Fibroblast of the aortic adventitia (primary cell): ENCODE data around the gene SMYD2. TPM values are rescaled to one million over a fixed set of nuclear protein-coding genes. Genes with fewer than 3 reads are reported as not detected.

Source experiments
- DNase-seq: peaks from one replicate; pipeline ENCODE4 v3.0.0-alpha.2; 2010; ENCODE audit warnings: low read depth
- H3K4me3 ChIP-seq: 2 replicates; pipeline ENCODE4 v1.5.1; 2011; ENCODE audit warnings: low read depth, mild to moderate bottlenecking, control low read depth, low read length, moderate library complexity
- total RNA-seq: library from RNA; depleted of rRNA; stranded (reverse); fragments of >200 nt; gene quantifications from 2 replicates; pipeline ENCODE4 v1.2.3, GENCODE V29; 2012; ENCODE audit warnings: low replicate concordance
- TF ChIP-seq, protein P1 (sequence below): IDR thresholded peaks from 2 replicates; pipeline ENCODE4 v1.5.1; 2011; ENCODE audit warnings: mild to moderate bottlenecking, low read length, control low read depth, inconsistent platforms; ENCODE audit not compliant: insufficient read depth

The SMYD2 gene
- total RNA-seq, 1 donor = 26.9 TPM

DNA sequence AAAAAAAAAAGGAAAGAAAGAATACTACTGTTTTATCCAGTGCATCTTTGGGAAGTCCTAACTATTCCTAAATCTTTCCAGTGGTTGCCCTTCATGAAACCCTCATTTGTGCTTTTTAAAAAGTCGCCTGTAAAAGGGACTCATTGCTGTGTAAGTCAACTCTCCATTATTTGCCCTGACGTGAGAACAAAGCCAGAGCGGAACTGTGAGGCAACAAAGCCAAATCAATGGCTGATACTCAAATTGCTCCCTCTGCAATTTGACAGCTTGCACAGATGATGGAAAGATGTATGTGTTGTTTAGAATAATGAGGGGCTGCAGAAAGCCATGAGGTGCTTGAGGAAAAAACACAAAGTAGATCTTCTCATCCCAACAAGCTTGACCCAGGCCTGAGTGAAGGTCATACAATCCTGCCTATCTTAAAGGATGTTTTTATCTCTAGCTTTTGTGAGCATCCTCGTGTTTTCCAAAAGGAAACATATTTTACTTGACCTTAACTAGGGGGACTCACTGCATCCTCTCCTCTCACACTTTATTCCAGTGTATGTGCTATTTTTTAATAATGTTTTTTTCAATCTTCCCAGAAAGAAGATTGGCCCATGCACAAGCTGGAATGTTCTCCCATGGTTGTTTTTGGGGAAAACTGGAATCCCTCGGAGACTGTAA is 33.4 kb downstream of the SMYD2 start:
- no peak overlapping the region for H3K4me3 ChIP-seq
- TF ChIP-seq, protein P1, sequence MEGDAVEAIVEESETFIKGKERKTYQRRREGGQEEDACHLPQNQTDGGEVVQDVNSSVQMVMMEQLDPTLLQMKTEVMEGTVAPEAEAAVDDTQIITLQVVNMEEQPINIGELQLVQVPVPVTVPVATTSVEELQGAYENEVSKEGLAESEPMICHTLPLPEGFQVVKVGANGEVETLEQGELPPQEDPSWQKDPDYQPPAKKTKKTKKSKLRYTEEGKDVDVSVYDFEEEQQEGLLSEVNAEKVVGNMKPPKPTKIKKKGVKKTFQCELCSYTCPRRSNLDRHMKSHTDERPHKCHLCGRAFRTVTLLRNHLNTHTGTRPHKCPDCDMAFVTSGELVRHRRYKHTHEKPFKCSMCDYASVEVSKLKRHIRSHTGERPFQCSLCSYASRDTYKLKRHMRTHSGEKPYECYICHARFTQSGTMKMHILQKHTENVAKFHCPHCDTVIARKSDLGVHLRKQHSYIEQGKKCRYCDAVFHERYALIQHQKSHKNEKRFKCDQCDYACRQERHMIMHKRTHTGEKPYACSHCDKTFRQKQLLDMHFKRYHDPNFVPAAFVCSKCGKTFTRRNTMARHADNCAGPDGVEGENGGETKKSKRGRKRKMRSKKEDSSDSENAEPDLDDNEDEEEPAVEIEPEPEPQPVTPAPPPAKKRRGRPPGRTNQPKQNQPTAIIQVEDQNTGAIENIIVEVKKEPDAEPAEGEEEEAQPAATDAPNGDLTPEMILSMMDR = no peak
- DNase-seq = no peak

DNA sequence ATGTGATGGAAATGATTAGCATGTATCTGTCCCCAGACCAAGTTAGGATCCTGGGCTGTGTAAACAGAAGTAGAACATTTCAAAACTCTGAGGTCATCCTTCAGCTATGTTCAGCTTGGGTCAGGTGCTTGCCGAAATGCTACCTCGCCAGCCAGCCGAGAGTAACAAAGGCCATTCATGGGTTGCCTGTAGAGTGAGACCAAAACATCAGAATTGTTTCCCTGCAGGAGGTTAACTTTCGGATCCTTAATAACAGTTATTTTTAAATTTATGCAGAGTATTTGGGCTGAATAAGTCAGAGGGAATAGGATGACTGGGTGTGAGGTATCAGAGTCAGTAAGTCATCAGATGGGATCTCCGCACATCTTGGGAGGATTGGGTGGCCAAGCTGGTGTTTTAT is 35.6 kb downstream of the SMYD2 start:
- H3K4me3 ChIP-seq = no peak overlapping the region
- TF ChIP-seq, protein P1 = no peak
- no peak for DNase-seq

DNA sequence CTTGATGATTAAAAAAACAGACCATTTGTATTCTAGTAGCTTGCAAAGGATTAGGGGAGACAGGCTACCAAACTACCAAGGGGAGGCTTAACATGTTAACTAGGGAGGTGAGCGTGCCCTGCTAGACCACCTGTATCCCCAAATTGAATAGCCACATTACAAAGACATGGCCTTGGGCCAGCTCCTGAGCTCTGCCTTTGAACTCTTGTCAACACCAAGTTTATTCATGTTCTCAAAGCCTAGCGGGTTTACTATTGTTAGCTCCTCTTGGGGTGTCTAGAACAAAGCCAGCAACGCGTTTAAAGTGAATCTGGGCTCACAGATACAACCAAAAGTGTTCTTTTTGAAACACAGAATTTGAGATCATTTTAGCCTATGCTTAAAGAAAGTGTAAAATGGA is 36.3 kb downstream of the SMYD2 start:
- no peak for DNase-seq
- TF ChIP-seq, protein P1 = no peak
- H3K4me3 ChIP-seq = no peak overlapping the region

GRCh38 chr1:214317734-214318133 is 36.8 kb downstream of the SMYD2 start:
- TF ChIP-seq, protein P1 = peak; percentile 45
- peak overlapping the region; percentile 42 for H3K4me3 ChIP-seq
- DNase-seq = no peak

DNA sequence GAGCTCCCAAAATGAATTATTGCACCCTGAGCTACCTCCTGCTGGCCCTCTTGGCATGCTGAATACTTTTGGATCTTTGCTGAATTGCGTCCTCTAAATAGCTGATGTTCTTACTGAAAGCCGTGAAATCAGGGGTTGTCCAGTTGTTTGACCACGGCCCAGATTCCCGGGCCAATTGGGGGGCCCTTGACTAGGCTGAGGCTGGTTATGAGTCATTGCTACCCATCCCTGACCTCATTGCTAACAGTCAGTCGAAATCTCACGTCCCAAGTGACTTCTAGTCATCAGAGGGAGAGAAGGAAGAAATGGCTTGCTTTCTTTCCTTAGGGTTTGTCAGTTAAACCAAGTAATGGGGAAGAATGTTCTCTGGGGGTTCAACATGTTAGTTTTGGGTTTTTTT is 37.4 kb downstream of the SMYD2 start:
- peak; percentile 63 for DNase-seq
- TF ChIP-seq, protein P1 = no peak

DNA sequence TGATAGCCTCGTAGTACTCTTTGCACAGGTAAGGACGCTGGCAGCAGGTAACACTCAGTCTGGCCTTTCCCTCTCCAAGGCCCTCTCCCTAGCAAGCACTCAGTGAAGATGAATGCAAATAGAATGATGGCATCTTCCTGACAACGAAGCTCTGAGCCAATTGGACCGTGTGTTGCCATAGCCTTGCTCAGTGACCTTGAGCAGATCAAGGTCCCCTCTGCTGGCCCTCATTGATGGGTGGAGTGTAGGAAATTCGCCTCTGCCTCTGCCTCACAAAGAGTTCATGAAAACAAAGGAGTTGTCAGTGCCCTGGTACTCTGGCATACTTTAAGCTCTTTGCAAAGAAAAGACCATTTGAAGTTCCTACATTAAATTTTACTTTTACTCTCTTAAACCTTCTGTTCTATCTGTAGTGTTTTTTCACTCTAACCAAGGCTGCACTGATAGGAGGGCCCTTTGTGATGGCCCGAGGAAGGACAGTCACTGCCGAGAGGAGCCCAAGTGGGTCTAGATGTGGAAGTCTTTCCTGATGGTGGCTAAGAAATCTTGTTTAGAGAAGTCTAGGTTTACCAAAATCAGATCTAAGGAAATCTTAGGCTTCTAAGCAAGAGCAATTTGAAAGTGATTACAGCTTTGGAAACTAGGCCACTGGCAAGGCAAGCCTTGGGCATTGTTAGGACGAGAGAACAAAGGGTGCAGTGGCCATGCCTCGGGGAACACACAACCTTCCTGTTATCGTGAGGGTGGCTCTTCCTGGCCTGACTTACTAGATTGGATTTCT is 38.2 kb downstream of the SMYD2 start:
- H3K4me3 ChIP-seq = no peak overlapping the region
- DNase-seq = no peak
- TF ChIP-seq, protein P1 = no peak

More for the DNA sequence above, 37.4 kb downstream of the SMYD2 start:
- H3K4me3 ChIP-seq = peak overlapping the region; percentile 19

DNA sequence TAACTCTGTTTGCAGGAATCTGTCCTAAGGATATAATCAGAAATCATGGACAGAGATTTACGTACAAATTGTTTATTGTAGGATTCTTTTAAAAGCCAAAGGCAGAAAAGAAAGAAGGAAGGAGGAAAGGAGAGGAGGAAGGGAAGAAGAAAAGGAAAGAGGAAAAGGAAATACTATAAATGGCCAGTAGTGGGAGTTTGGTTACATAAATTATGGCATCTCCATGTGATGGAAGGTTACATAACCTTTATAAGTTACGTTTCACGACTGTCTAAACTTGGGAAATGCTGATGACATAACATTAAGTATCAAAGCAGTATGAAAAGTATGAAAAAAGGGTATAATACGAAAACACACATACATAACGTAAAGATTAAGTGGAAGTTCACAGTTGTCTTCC is 39.0 kb downstream of the SMYD2 start:
- no peak overlapping the region for H3K4me3 ChIP-seq
- DNase-seq = no peak
- TF ChIP-seq, protein P1 = peak; percentile 29
